GM23248 (cell line): ENCODE data around the gene STRA6. TPM values are rescaled to one million over a fixed set of nuclear protein-coding genes. Genes with fewer than 3 reads are reported as not detected.

Experiments
- DNase-seq: peaks from one replicate; pipeline ENCODE4 v3.0.0-alpha.2; 2015
- H2AFZ ChIP-seq: fragments of 200-600 bp; sonication (generic); 2 replicates; pipeline ENCODE4 v1.6.1; 2016; ENCODE audit warnings: antibody characterized with exemption
- H3F3A ChIP-seq: fragments of 200-600 bp; sonication (generic); 2 replicates; pipeline ENCODE4 v1.6.1; 2016; ENCODE audit warnings: mild to moderate bottlenecking, antibody characterized with exemption, mixed run types; ENCODE audit not compliant: insufficient read depth
- H3K27ac ChIP-seq: fragments of 200-600 bp; sonication (generic); 2 replicates; pipeline ENCODE4 v1.5.1; 2016; ENCODE audit warnings: mild to moderate bottlenecking
- H3K27me3 ChIP-seq: fragments of 200-600 bp; sonication (generic); replicated peaks from 2 replicates; pipeline ENCODE4 v1.6.1; 2016; ENCODE audit warnings: mild to moderate bottlenecking; ENCODE audit not compliant: insufficient read depth
- H3K36me3 ChIP-seq: fragments of 200-600 bp; sonication (generic); 2 replicates; pipeline ENCODE4 v1.6.1; 2016; ENCODE audit warnings: low read depth, mild to moderate bottlenecking
- H3K4me1 ChIP-seq: fragments of 200-600 bp; sonication (generic); 2 replicates; pipeline ENCODE4 v1.6.1; 2016; ENCODE audit warnings: mild to moderate bottlenecking; ENCODE audit not compliant: insufficient read depth
- H3K4me2 ChIP-seq: fragments of 200-600 bp; sonication (generic); one replicate; pipeline ENCODE4 v1.6.1; 2016; ENCODE audit warnings: mild to moderate bottlenecking; ENCODE audit not compliant: unreplicated experiment
- H3K4me3 ChIP-seq: fragments of 200-600 bp; sonication (generic); 2 replicates; pipeline ENCODE4 v1.5.1; 2016; ENCODE audit warnings: mild to moderate bottlenecking
- H3K79me2 ChIP-seq: fragments of 200-600 bp; sonication (generic); 2 replicates; pipeline ENCODE4 v1.6.1; 2016; ENCODE audit warnings: mild to moderate bottlenecking; ENCODE audit not compliant: insufficient read depth
- H3K9ac ChIP-seq: fragments of 200-600 bp; sonication (generic); 2 replicates; pipeline ENCODE4 v1.6.1; 2016; ENCODE audit warnings: mild to moderate bottlenecking
- H3K9me2 ChIP-seq: fragments of 200-600 bp; sonication (generic); 2 replicates; pipeline ENCODE4 v1.6.1; 2016; ENCODE audit warnings: mixed run types, mild to moderate bottlenecking, moderate library complexity; ENCODE audit not compliant: insufficient read depth
- H3K9me3 ChIP-seq: fragments of 200-600 bp; sonication (generic); one replicate; pipeline ENCODE4 v1.6.1; 2017; ENCODE audit warnings: low read depth
- H4K20me1 ChIP-seq: fragments of 200-600 bp; sonication (generic); 2 replicates; pipeline ENCODE4 v1.6.0; 2016; ENCODE audit not compliant: insufficient read depth
- EZH2 ChIP-seq: fragments of 200-600 bp; sonication (generic); IDR thresholded peaks from 2 replicates; pipeline ENCODE4 v1.6.1; 2018; ENCODE audit warnings: antibody characterized with exemption, mild to moderate bottlenecking; ENCODE audit not compliant: insufficient read depth, poor library complexity, severe bottlenecking
- EZH2phosphoT487 ChIP-seq: fragments of 200-600 bp; sonication (generic); IDR thresholded peaks from 2 replicates; pipeline ENCODE4 v1.6.1; 2018; ENCODE audit warnings: antibody characterized with exemption, moderate library complexity, mild to moderate bottlenecking, low read depth; ENCODE audit not compliant: insufficient read depth
- WGBS, 2 experiments: methylation state at CpG; one replicate each; pipeline ENCODE4 v1.1.6; 2015 to 2017; ENCODE audit warnings: low lambda C conversion rate in 2 of 2, low coverage in 1 of 2; ENCODE audit errors: missing lambda C conversion rate in 2 of 2; 5-methylcytosine and 5-hydroxymethylcytosine counted together
- in situ Hi-C: fragments of 300-500 bp; cut with MboI; formaldehyde crosslinking; loops from 2 replicates; pipeline ENCODE4 v1.15.0; 2020
- polyA plus RNA-seq: library from polyadenylated mRNA; unstranded; fragments of >200 nt; fragmentation: Nextera tagmentation; extraction: Ambion mirVana; gene quantifications from 2 replicates; pipeline ENCODE4 v1.2.1, GENCODE V29; 2016
- total RNA-seq: library from RNA; depleted of rRNA; stranded (reverse); fragments of >200 nt; shearing (Covaris generic); gene quantifications from 2 replicates; pipeline ENCODE4 v1.2.3, GENCODE V29; 2014

Gene STRA6
- total and polyA plus RNA-seq, 2 experiments from 2014 or later, result not detected

DNA sequence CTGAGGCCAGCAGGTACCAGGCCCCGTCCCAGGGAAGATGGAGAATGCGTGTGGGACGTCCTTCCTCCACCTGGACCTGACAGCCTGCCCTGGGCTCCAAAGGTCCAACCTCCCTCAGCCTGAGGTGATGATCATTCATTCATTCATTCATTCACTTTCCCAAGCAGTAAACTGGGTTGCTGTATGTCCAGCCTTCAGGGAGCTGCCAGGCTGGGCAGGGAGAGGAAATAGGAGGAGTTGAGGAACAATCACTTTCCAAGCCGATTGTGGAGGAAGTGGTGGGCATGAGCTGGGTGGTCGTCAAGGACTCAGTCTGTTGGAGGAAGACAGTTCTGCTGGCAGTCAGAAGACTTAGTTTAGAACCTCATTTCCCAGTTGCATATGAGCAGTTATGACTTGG lies 23.3 kb upstream of the STRA6 start:
- H3K36me3 ChIP-seq, result no peaks in the 10 kb centered on the region
- H3K27ac ChIP-seq, result no peak overlapping the region
- H3K9me3 ChIP-seq, result no peaks in the 10 kb centered on the region
- H4K20me1 ChIP-seq, result no peaks in the 10 kb centered on the region
- in situ Hi-C loops, result no loop called here
- no peaks in the 10 kb centered on the region for H3K79me2 ChIP-seq
- no peak overlapping the region for H3K4me2 ChIP-seq
- 78 to 79% methylated on average over 5 of the region's 5 CpGs for WGBS, 2 experiments
- DNase-seq, result no peak
- no peaks in the 10 kb centered on the region for H3F3A ChIP-seq
- no peak overlapping the region for H3K4me3 ChIP-seq
- H3K9me2 ChIP-seq, result no peaks in the 10 kb centered on the region
- TF ChIP-seq EZH2, result no peak
- no peak for TF ChIP-seq EZH2phosphoT487
- peaks cover 4% of the 10 kb centered on the region for H3K4me1 ChIP-seq
- H2AFZ ChIP-seq, result no peak overlapping the region
- no peaks in the 10 kb centered on the region; the same call in 1 of the 2 replicates for H3K27me3 ChIP-seq
- no peak overlapping the region for H3K9ac ChIP-seq

DNA sequence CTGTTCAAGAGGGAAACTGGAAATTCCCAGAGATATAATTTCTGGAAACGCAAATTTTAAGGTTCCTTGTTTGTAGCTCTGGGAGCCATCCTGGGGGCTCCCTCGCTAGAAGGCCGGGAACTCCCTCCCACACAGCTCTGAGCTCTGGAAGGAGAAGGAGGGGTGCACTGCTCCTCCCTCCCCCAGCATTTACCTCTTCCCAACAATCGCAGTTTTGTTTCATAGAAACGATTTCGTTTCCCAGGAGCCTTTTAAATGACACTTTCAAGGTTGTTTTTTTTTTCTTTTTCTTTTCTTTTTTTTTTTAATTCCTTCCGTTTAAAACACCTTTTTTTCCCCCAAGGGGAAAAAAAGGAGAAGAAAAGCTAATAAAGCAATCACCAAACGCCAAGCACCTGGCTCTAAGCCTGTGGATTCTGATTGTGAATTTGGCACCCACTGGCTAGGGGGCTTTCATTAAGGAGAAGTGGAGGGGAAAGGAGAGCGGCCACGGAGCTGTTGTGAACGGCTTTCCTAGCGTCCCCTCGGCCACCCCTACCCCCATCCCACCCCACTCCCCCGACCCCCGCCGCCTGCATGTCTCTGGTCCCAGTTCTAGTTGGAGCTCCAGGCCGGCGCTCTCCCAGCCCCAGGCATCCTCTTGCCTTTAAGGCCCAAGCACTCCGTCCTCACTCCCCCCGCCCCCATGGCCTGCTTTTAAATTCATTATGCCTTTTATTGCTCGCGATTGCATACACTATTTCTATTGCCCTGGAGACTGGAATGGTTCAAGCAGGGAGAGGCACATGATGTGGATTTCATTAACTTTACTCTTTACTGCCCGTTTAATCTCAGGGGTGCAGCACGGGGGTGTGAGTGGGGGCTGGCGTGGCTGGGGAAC lies 19.9 kb upstream of the STRA6 start:
- no peak for TF ChIP-seq EZH2
- TF ChIP-seq EZH2phosphoT487, result no peak
- no peak overlapping the region for H3K4me3 ChIP-seq
- no peak overlapping the region for H3K9ac ChIP-seq
- H3K9me3 ChIP-seq, result no peaks in the 10 kb centered on the region
- peaks cover 4% of the 10 kb centered on the region for H3K4me1 ChIP-seq
- no peaks in the 10 kb centered on the region for H3K79me2 ChIP-seq
- DNase-seq, result no peak
- H4K20me1 ChIP-seq, result no peaks in the 10 kb centered on the region
- no peak overlapping the region for H3K27ac ChIP-seq
- no peaks in the 10 kb centered on the region for H3K9me2 ChIP-seq
- H3K36me3 ChIP-seq, result no peaks in the 10 kb centered on the region
- no peaks in the 10 kb centered on the region for H3F3A ChIP-seq
- 36 to 40% methylated on average over 23 to 25 of the region's 25 CpGs for WGBS, 2 experiments
- H3K27me3 ChIP-seq, result no peaks in the 10 kb centered on the region; the same call in 1 of the 2 replicates
- in situ Hi-C loops, result no loop called here
- no peak overlapping the region for H3K4me2 ChIP-seq
- H2AFZ ChIP-seq, result no peak overlapping the region

- no peak overlapping the region for H2AFZ ChIP-seq
- in situ Hi-C loops, result no loop called here
- no peak overlapping the region for H3K4me2 ChIP-seq
- H3K9me3 ChIP-seq, result no peaks in the 10 kb centered on the region
- 42 to 48% methylated on average over 12 of the region's 12 CpGs for WGBS, 2 experiments
- TF ChIP-seq EZH2 (no peak), EZH2phosphoT487 (no peak)
- H3F3A ChIP-seq, result no peaks in the 10 kb centered on the region
- H3K27ac ChIP-seq, result no peak overlapping the region
- no peaks in the 10 kb centered on the region for H4K20me1 ChIP-seq
- H3K4me1 ChIP-seq, result peaks cover 4% of the 10 kb centered on the region
- no peaks in the 10 kb centered on the region; the same call in 1 of the 2 replicates for H3K27me3 ChIP-seq
- H3K79me2 ChIP-seq, result no peaks in the 10 kb centered on the region
- no peaks in the 10 kb centered on the region for H3K36me3 ChIP-seq
- no peaks in the 10 kb centered on the region for H3K9me2 ChIP-seq
- H3K9ac ChIP-seq, result no peak overlapping the region
- no peak overlapping the region for H3K4me3 ChIP-seq
- DNase-seq, result no peak
Measured at GRCh38 chr15:74221399-74222239, 19.0 kb upstream of the STRA6 start.

DNA sequence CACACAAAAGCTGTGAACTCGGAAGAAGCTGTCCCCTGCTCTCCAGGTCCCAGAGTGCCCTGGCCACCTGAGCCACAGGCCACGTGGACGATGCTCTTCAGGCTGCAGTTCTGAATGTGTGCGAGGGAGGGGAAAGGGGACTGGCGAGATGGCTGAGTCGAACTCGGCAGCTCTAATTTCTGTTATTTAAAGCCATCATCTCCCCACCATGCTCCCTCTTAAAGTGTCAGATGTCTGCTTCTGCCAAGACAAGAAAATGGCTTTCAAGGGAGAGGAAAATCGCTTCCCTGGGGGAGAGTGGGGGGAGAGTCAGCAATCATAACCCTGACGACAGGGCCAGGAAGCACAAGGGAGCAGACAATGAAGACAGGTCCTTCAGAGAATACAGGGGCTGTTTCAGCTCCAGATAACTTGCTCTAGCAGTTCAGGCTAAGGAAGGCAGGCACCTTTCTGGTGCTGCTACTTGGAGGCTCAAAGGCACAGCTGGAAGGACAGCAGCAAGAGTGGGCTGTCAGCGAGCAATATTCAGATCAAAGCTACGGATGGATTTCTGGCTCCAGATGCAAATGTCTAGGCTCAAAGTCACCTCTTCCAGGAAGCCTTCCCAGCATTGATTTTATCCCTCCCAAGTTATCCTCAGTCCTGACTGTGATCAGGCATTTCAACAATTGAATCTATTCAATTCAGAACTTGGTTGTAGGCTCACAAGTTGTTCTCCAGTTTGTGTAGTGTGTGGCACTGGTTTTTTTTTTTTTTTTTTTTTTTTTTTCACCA lies 18.1 kb upstream of the STRA6 start:
- in situ Hi-C loops, result no loop called here
- H3F3A ChIP-seq, result no peaks in the 10 kb centered on the region
- no peak overlapping the region for H3K9ac ChIP-seq
- no peaks in the 10 kb centered on the region; the same call in 1 of the 2 replicates for H3K27me3 ChIP-seq
- DNase-seq, result no peak
- H3K9me2 ChIP-seq, result no peaks in the 10 kb centered on the region
- no peak overlapping the region for H3K4me2 ChIP-seq
- H3K9me3 ChIP-seq, result no peaks in the 10 kb centered on the region
- no peaks in the 10 kb centered on the region for H4K20me1 ChIP-seq
- no peak overlapping the region for H3K4me3 ChIP-seq
- no peak overlapping the region for H3K27ac ChIP-seq
- WGBS, 2 experiments, result 41 to 45% methylated on average over 11 of the region's 11 CpGs
- H3K4me1 ChIP-seq, result peaks cover 7% of the 10 kb centered on the region
- no peaks in the 10 kb centered on the region for H3K79me2 ChIP-seq
- no peak overlapping the region for H2AFZ ChIP-seq
- no peaks in the 10 kb centered on the region for H3K36me3 ChIP-seq
- TF ChIP-seq EZH2, result no peak
- no peak for TF ChIP-seq EZH2phosphoT487
